Measurements from ENCODE around the gene PLEKHS1.
"Not testable (repeated sequence)": the region's sequence is repeated elsewhere in the genome, so short reads cannot be mapped to it uniquely, and the experiment has no call there.

The PLEKHS1 gene

GRCh38 chr10:113791691-113792090 is 40.2 kb downstream of the PLEKHS1 start:
- no peak for DNase-seq (ENCODE audit: low spot score)

GRCh38 chr10:113801569-113801968 is 50.1 kb downstream of the PLEKHS1 start:
- DNase-seq (ENCODE audit: low spot score): no peak

GRCh38 chr10:113802997-113803396 is 51.5 kb downstream of the PLEKHS1 start:
- no peak for DNase-seq (ENCODE audit: low spot score)

GRCh38 chr10:113806503-113806902 is 55.0 kb downstream of the PLEKHS1 start:
- DNase-seq (ENCODE audit: low spot score): no peak

- no peak for DNase-seq (ENCODE audit: low spot score)
Measured at GRCh38 chr10:113808168-113808567, 56.7 kb downstream of the PLEKHS1 start.

GRCh38 chr10:113814700-113815099 is 63.2 kb downstream of the PLEKHS1 start:
- not testable (repeated sequence) for DNase-seq (ENCODE audit: low spot score)

- DNase-seq (ENCODE audit: low spot score): no peak
Measured at GRCh38 chr10:113819989-113820388, 68.5 kb downstream of the PLEKHS1 start.

- DNase-seq (ENCODE audit: low spot score): no peak
Measured at GRCh38 chr10:113820507-113820906, 69.0 kb downstream of the PLEKHS1 start.

- not testable (repeated sequence) for DNase-seq (ENCODE audit: low spot score)
Measured at GRCh38 chr10:113821306-113821705, 69.8 kb downstream of the PLEKHS1 start.

- DNase-seq (ENCODE audit: low spot score): no peak
Measured at GRCh38 chr10:113822174-113822573, 70.7 kb downstream of the PLEKHS1 start.

- no peak for DNase-seq (ENCODE audit: low spot score)
Measured at GRCh38 chr10:113823389-113823788, 71.9 kb downstream of the PLEKHS1 start.

- no peak for DNase-seq (ENCODE audit: low spot score)
Measured at GRCh38 chr10:113825791-113826190, 74.3 kb downstream of the PLEKHS1 start.

- not testable (repeated sequence) for DNase-seq (ENCODE audit: low spot score)
Measured at GRCh38 chr10:113828567-113828966, 77.1 kb downstream of the PLEKHS1 start.
